Mesothelial cell of epicardium (in vitro differentiated cells): Measurements from ENCODE around the gene EIF3L. TPM values are rescaled to one million over a fixed set of nuclear protein-coding genes. Genes with fewer than 3 reads are reported as not detected.

Experiments used
- DNase-seq, 2 experiments: peaks; one replicate each; pipeline ENCODE4 v3.0.0; 2021; ENCODE audit warnings: low spot score in 2 of 2; ENCODE audit not compliant: unreplicated experiment in 2 of 2
- H3K27ac Mint-ChIP-seq: 2 replicates; pipeline ENCODE4 v1.8.0; 2021; ENCODE audit warnings: mixed read lengths
- H3K27me3 Mint-ChIP-seq: 2 replicates; pipeline ENCODE4 v1.8.0; 2021; ENCODE audit warnings: low read depth, mixed read lengths
- H3K36me3 Mint-ChIP-seq: 2 replicates; pipeline ENCODE4 v1.8.0; 2021; ENCODE audit warnings: mixed read lengths
- H3K4me1 Mint-ChIP-seq: 2 replicates; pipeline ENCODE4 v1.8.0; 2021; ENCODE audit warnings: mixed read lengths
- H3K4me3 Mint-ChIP-seq: 2 replicates; pipeline ENCODE4 v1.8.0; 2021; ENCODE audit warnings: mild to moderate bottlenecking, moderate library complexity, mixed read lengths
- H3K9me3 Mint-ChIP-seq: 2 replicates; pipeline ENCODE4 v1.8.0; 2021; ENCODE audit warnings: mixed read lengths
- CTCF ChIP-seq: fragments of 200-600 bp; sonication (generic); IDR thresholded peaks from one replicate; pipeline ENCODE4 v1.5.0; 2021; ENCODE audit warnings: antibody characterized with exemption; ENCODE audit not compliant: unreplicated experiment
- total RNA-seq: library from RNA; stranded (reverse); gene quantifications from 3 replicates; pipeline ENCODE4 v1.2.1, GENCODE V29; 2021

EIF3L gene
- total RNA-seq, 1 donor from 2014 or later = 639 TPM

GRCh38 chr22:37880668-37881440 lies 31.6 kb downstream of the EIF3L start:
- Mint-ChIP-seq H3K27me3 (no peaks in the 10 kb centered on the region), H3K4me1 (peaks cover 9% of the 10 kb centered on the region), H3K27ac (no peak overlapping the region), H3K9me3 (no peaks in the 10 kb centered on the region), H3K4me3 (no peak overlapping the region), H3K36me3 (peaks cover 31% of the 10 kb centered on the region)
- no peak for DNase-seq
- TF ChIP-seq CTCF = no peak

GRCh38 chr22:37884420-37884819 lies 35.2 kb downstream of the EIF3L start:
- DNase-seq = no peak
- no peak overlapping the region for H3K4me3 Mint-ChIP-seq
- H3K9me3 Mint-ChIP-seq = no peaks in the 10 kb centered on the region

GRCh38 chr22:37887584-37888378 lies 38.6 kb downstream of the EIF3L start:
- Mint-ChIP-seq H3K9me3 (no peaks in the 10 kb centered on the region), H3K4me3 (no peak overlapping the region), H3K4me1 (peaks cover 16% of the 10 kb centered on the region), H3K27me3 (no peaks in the 10 kb centered on the region), H3K27ac (peak overlapping the region; percentile 65), H3K36me3 (peaks cover 34% of the 10 kb centered on the region)
- TF ChIP-seq CTCF = no peak
- no peak for DNase-seq

More at GRCh38 chr22:37884420-37884819, 35.2 kb downstream of the EIF3L start:
- H3K4me1 Mint-ChIP-seq = peaks cover 16% of the 10 kb centered on the region
- H3K27ac Mint-ChIP-seq = peak overlapping the region; percentile 59
- H3K27me3 Mint-ChIP-seq = no peaks in the 10 kb centered on the region
- peaks cover 31% of the 10 kb centered on the region for H3K36me3 Mint-ChIP-seq
- TF ChIP-seq CTCF = no peak

GRCh38 chr22:37891926-37892325 lies 42.7 kb downstream of the EIF3L start:
- Mint-ChIP-seq H3K27me3 (no peaks in the 10 kb centered on the region), H3K9me3 (no peaks in the 10 kb centered on the region), H3K36me3 (peaks cover 23% of the 10 kb centered on the region), H3K27ac (no peak overlapping the region), H3K4me3 (no peak overlapping the region), H3K4me1 (peaks cover 36% of the 10 kb centered on the region)
- TF ChIP-seq CTCF = no peak
- DNase-seq = no peak

- DNase-seq = no peak
- Mint-ChIP-seq H3K27ac (peak overlapping the region; percentile 34), H3K4me3 (no peak overlapping the region), H3K9me3 (no peaks in the 10 kb centered on the region), H3K27me3 (no peaks in the 10 kb centered on the region), H3K36me3 (peaks cover 21% of the 10 kb centered on the region), H3K4me1 (peaks cover 35% of the 10 kb centered on the region)
- TF ChIP-seq CTCF = no peak
Observed at GRCh38 chr22:37892566-37893335, 43.5 kb downstream of the EIF3L start.
